ENCODE measurements around the gene PKP2.

Gene PKP2

DNA sequence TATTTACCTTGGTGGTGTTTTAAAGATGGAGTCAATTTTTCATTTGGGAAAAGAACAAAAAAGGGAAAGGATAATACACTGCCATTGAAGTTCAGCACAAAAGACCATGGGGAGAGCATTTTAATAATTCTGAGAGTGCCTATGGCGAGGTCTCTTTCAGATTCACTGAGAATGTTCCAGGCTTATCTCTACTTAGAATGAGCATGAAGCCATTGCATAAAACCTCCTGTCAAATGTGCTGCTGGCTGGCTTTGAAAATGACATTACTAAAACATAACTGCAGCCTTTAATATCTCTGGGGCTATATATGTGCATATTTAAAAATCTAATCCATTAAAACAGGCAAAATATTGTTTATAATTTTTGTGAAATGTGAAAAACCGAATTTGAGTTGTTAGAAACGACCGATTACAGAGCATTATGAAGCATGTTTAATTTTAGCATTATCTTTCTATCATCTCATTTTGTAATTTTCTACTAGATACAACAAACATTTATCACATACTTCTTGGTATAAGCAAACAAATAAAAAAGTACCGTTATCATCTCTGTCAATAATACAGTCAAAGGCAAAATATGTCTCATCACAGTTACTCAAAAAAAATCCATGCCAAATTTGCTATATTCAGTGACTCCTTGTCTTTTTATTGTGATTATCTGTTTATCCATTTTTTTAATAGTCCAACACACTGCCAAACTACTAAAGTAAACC lies 95.2 kb downstream of the PKP2 start:
- in situ Hi-C loops (cut with HindIII; ENCODE audit: low pct_ligation_motif_present, low sequenced_read_pairs), result no loop called here
- TF ChIP-seq, protein P1, sequence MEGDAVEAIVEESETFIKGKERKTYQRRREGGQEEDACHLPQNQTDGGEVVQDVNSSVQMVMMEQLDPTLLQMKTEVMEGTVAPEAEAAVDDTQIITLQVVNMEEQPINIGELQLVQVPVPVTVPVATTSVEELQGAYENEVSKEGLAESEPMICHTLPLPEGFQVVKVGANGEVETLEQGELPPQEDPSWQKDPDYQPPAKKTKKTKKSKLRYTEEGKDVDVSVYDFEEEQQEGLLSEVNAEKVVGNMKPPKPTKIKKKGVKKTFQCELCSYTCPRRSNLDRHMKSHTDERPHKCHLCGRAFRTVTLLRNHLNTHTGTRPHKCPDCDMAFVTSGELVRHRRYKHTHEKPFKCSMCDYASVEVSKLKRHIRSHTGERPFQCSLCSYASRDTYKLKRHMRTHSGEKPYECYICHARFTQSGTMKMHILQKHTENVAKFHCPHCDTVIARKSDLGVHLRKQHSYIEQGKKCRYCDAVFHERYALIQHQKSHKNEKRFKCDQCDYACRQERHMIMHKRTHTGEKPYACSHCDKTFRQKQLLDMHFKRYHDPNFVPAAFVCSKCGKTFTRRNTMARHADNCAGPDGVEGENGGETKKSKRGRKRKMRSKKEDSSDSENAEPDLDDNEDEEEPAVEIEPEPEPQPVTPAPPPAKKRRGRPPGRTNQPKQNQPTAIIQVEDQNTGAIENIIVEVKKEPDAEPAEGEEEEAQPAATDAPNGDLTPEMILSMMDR (IDR thresholded peaks at IDR 0.05; ENCODE audit: low read depth, low read length, missing control alignments), result no peak
- Histone ChIP-seq H3K27me3 (replicated peaks) (no peaks in the 10 kb centered on the region), H3K4me3 (ENCODE audit: low read depth, low read length) (no peak overlapping the region), H3K27ac (no peak overlapping the region), H3K36me3 (replicated peaks) (no peaks in the 10 kb centered on the region)
- no peak for DNase-seq

DNA sequence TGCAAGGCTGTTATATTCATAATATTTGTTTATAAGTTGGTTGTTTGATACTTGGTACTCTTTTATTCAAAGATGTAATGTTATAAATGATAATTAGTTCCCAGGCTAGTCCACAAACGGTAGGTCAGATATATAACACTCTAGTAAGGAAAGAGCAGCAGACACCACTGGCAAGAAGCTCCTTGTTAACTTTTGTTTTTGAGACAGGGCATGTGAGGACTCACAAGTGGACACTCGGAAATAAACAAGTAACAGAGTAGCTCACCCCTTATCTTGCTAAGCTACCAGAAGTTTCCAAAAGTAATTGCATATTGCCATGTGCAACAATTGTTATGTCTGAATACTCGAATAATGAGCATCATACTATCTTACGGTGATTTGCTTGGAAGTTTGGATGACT lies 102.3 kb downstream of the PKP2 start:
- no peaks in the 10 kb centered on the region for H3K27me3 ChIP-seq (replicated peaks)
- H3K4me3 ChIP-seq (ENCODE audit: low read depth, low read length), result no peak overlapping the region
- TF ChIP-seq, protein P1 (IDR thresholded peaks at IDR 0.05; ENCODE audit: low read depth, low read length, missing control alignments), result no peak
- H3K27ac ChIP-seq, result no peak overlapping the region
- H3K36me3 ChIP-seq (replicated peaks), result no peaks in the 10 kb centered on the region
- in situ Hi-C loops (cut with HindIII; ENCODE audit: low pct_ligation_motif_present, low sequenced_read_pairs), result no loop called here
- no peak for DNase-seq

DNA sequence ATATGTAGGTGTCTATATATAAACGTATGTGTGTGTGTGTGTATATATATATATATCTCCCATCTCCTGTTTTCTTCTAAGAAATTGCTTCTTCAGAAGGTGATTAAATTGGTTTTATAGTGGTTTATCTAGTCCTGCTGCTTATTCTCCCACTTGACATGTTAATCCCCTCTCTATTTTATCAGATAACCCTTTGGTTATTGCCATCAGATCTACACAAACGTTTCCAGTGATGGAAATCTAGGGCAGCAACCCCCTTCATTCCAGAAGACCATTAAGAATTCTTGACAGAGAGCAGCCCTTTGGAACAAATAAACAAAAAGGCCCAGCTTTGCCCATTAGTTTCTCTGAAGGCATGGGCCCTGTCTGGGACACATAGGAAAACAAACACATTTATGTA lies 106.7 kb downstream of the PKP2 start:
- H3K36me3 ChIP-seq (replicated peaks), result no peaks in the 10 kb centered on the region
- in situ Hi-C loops (cut with HindIII; ENCODE audit: low pct_ligation_motif_present, low sequenced_read_pairs), result no loop called here
- DNase-seq, result no peak
- H3K4me3 ChIP-seq (ENCODE audit: low read depth, low read length), result no peak overlapping the region
- no peak overlapping the region for H3K27ac ChIP-seq
- H3K27me3 ChIP-seq (replicated peaks), result no peaks in the 10 kb centered on the region
- TF ChIP-seq, protein P1 (IDR thresholded peaks at IDR 0.05; ENCODE audit: low read depth, low read length, missing control alignments), result no peak

DNA sequence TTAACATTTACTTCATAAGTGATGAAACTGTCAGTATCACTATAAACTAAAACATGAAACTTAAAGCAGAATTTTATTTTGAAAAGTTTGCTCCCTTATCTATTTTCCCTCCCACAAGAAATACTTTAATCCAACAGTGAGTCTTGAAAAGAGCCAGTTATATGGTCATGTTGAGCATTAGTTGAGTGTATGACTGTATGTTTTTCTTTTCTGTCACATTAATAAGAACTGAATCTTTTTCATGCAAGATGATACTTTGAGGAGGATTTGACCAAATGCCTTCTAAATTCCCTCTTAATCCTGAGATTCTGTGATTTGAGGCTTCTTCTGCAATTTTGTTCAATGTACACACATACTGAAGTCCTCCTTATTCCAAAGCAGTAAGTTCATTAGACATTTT lies 107.1 kb downstream of the PKP2 start:
- H3K27ac ChIP-seq, result no peak overlapping the region
- DNase-seq, result no peak
- H3K27me3 ChIP-seq (replicated peaks), result no peaks in the 10 kb centered on the region
- in situ Hi-C loops (cut with HindIII; ENCODE audit: low pct_ligation_motif_present, low sequenced_read_pairs), result no loop called here
- H3K36me3 ChIP-seq (replicated peaks), result no peaks in the 10 kb centered on the region
- H3K4me3 ChIP-seq (ENCODE audit: low read depth, low read length), result no peak overlapping the region
- TF ChIP-seq, protein P1 (IDR thresholded peaks at IDR 0.05; ENCODE audit: low read depth, low read length, missing control alignments), result no peak

DNA sequence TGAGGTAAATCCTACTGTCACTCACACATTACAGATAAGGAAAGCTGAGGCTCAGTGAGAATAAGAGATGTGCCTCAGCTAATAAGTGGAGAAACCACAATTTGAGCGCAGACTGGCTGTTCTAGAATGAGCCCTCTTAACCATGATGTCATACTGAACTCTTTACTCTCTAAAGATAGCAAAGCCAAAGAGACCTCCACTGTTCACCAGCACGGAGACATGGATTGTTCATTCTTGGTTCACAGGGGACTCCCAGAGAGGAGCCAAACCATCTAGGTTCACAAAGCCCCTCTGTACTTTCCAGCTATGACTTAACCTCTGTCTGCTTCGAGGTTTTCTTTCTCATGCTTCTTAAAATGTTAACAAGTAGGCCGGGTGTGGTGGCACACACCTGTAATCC lies 108.2 kb downstream of the PKP2 start:
- Histone ChIP-seq H3K36me3 (replicated peaks) (no peaks in the 10 kb centered on the region), H3K27me3 (replicated peaks) (no peaks in the 10 kb centered on the region), H3K27ac (no peak overlapping the region), H3K4me3 (ENCODE audit: low read depth, low read length) (no peak overlapping the region)
- TF ChIP-seq, protein P1 (IDR thresholded peaks at IDR 0.05; ENCODE audit: low read depth, low read length, missing control alignments), result no peak
- in situ Hi-C loops (cut with HindIII; ENCODE audit: low pct_ligation_motif_present, low sequenced_read_pairs), result no loop called here
- no peak for DNase-seq

DNA sequence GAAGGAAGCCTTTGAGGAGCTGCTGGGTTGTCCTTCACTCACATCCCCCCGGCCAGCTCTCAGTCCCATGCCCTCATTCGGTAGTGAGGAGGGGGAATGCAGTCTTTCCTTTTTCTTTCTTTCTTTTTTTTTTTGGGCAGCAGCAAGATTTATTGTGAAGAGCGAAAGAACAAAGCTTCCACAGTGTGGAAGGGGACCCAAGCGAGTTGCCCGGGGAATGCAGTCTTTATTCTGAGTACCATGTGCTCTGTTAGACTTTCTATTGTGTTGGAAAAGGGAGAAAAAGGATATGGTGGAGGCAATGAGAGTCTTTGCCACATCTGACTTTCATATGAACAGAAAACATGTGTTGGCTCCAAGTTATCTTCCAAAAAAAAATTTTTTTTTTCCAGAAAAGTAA lies 111.0 kb downstream of the PKP2 start:
- no peak for DNase-seq
- Histone ChIP-seq H3K27ac (no peak overlapping the region), H3K36me3 (replicated peaks) (no peaks in the 10 kb centered on the region), H3K4me3 (ENCODE audit: low read depth, low read length) (no peak overlapping the region), H3K27me3 (replicated peaks) (no peaks in the 10 kb centered on the region)
- TF ChIP-seq, protein P1 (IDR thresholded peaks at IDR 0.05; ENCODE audit: low read depth, low read length, missing control alignments), result no peak
- in situ Hi-C loops (cut with HindIII; ENCODE audit: low pct_ligation_motif_present, low sequenced_read_pairs), result no loop called here
